Activated B cell treated with CpG ODN at 0.5 μM for 24 hours (primary cell): Measurements from ENCODE around the gene SLC6A12. TPM values are rescaled to one million over a fixed set of nuclear protein-coding genes. Genes with fewer than 3 reads are reported as not detected.

Experiments
- ATAC-seq: fragments of 200-7000 bp; cut with Tn5 transposase; one replicate; pipeline ENCODE4 v1.10.0; 2021; ENCODE audit warnings: low read depth, mild to moderate bottlenecking, moderate library complexity
- CTCF ChIA-PET: fragments of 350-600 bp; sonication (Branson Sonifier 250); formaldehyde crosslinking; loops from one replicate; lab custom pipeline; 2021; ENCODE audit warnings: antibody characterized with exemption; lab: Charles Lee
- POLR2A ChIA-PET: fragments of 350-600 bp; sonication (Branson Sonifier 250); formaldehyde crosslinking; loops from one replicate; lab custom pipeline; 2021; ENCODE audit warnings: antibody characterized with exemption; lab: Charles Lee
- DNase-seq: peaks from one replicate; pipeline ENCODE4 v3.0.0; 2022
- H3K27ac Mint-ChIP-seq: one replicate; pipeline ENCODE4 v1.8.0; 2020; ENCODE audit warnings: mixed read lengths
- H3K27me3 Mint-ChIP-seq: one replicate; pipeline ENCODE4 v1.8.0; 2021; ENCODE audit warnings: mixed read lengths
- H3K36me3 Mint-ChIP-seq: one replicate; pipeline ENCODE4 v1.8.0; 2021; ENCODE audit warnings: low read depth, mixed read lengths
- H3K4me1 Mint-ChIP-seq: one replicate; pipeline ENCODE4 v1.8.0; 2021; ENCODE audit warnings: mixed read lengths
- H3K4me3 Mint-ChIP-seq: one replicate; pipeline ENCODE4 v1.8.0; 2020; ENCODE audit warnings: mild to moderate bottlenecking, mixed read lengths
- H3K9me3 Mint-ChIP-seq: one replicate; pipeline ENCODE4 v1.8.0; 2020; ENCODE audit warnings: mixed read lengths
- intact Hi-C: fragments of 100-400 bp; cut with micrococcal nuclease; formaldehyde crosslinking; loops from one replicate; pipeline ENCODE4 v1.15.1; 2024
- total RNA-seq: library from RNA; stranded (reverse); gene quantifications from 2 replicates; pipeline ENCODE4 v1.2.3, GENCODE V29; 2022
- TF ChIP-seq, protein P1 (sequence below): fragments of 200-600 bp; IDR thresholded peaks from one replicate; pipeline ENCODE4 v1.8.0; 2022; ENCODE audit warnings: antibody characterized with exemption, mild to moderate bottlenecking

The SLC6A12 gene
- total RNA-seq, 1 donor from 2014 or later, result not detected

DNA sequence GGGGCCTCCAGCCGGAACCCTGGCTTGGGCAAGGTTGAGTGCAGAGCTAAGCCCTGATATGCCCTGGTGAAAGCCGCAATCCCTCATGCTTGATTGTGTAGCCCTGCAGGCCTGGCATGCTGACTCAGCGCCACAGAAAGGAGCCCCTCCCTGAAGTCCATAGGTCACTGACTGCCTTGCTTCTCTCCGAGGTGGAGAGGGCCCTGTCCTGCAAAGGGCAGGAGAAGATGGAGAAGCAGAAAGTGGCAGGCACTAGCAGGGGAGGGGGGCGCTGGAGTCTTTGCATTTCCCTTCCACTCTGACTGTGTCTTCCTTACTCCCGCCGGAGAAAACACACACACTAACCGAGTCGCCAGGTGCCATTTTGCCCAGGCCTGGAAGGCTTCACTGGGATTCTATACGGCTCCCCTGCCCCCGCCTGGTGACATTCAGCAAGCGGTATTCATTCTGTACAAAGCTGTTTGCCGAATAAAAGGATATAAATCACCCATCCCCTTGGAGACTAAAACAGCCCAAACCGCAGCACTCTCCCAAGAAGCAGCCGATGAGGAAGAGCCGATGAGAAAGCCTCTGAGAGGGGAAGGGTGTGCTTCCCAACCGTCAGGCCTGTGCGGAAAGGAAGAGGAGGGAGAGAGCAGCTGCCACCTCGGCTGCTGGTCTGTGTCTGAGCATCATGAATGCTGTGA is 69.8 kb downstream of the SLC6A12 start:
- ATAC-seq (no peak), DNase-seq (no peak)
- no peak overlapping the region for H3K4me3 Mint-ChIP-seq
- CTCF ChIA-PET, result no interaction called here
- H3K4me1 Mint-ChIP-seq, result peaks cover 6% of the 10 kb centered on the region
- H3K9me3 Mint-ChIP-seq, result peaks cover 2% of the 10 kb centered on the region
- intact Hi-C loops, result no loop called here
- H3K27me3 Mint-ChIP-seq, result peaks cover 20% of the 10 kb centered on the region
- no peaks in the 10 kb centered on the region for H3K36me3 Mint-ChIP-seq
- no peak overlapping the region for H3K27ac Mint-ChIP-seq
- TF ChIP-seq, protein P1, sequence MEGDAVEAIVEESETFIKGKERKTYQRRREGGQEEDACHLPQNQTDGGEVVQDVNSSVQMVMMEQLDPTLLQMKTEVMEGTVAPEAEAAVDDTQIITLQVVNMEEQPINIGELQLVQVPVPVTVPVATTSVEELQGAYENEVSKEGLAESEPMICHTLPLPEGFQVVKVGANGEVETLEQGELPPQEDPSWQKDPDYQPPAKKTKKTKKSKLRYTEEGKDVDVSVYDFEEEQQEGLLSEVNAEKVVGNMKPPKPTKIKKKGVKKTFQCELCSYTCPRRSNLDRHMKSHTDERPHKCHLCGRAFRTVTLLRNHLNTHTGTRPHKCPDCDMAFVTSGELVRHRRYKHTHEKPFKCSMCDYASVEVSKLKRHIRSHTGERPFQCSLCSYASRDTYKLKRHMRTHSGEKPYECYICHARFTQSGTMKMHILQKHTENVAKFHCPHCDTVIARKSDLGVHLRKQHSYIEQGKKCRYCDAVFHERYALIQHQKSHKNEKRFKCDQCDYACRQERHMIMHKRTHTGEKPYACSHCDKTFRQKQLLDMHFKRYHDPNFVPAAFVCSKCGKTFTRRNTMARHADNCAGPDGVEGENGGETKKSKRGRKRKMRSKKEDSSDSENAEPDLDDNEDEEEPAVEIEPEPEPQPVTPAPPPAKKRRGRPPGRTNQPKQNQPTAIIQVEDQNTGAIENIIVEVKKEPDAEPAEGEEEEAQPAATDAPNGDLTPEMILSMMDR, result no peak
- POLR2A ChIA-PET, result no interaction called here

DNA sequence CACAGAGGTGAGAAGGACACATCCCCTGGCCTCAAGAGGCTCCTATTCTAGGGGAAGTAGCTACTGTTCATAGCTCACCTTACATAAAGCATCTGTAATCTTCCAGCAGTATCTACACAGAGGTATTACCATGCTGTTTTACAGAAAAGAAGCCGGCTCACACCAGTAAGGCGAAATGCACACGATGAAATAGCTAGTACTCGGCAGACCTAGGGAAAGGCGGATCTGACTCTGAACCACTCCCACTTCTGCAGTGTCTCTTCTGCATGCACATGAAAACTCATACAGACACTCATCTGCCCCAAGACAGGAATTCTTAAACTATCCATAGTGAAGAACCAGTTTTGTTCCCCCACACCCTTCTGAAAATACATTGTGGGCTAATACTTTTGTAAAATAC is 73.8 kb downstream of the SLC6A12 start:
- H3K36me3 Mint-ChIP-seq, result no peaks in the 10 kb centered on the region
- TF ChIP-seq, protein P1, result no peak
- CTCF ChIA-PET, result interaction anchor here (0.5 kb wide), 1 partner anchor 8 kb away, joined by 3 read pairs; no protein-coding TSS in a partner anchor
- peaks cover 6% of the 10 kb centered on the region for H3K4me1 Mint-ChIP-seq
- intact Hi-C loops, result no loop called here
- peaks cover 2% of the 10 kb centered on the region for H3K9me3 Mint-ChIP-seq
- peaks cover 33% of the 10 kb centered on the region for H3K27me3 Mint-ChIP-seq
- H3K27ac Mint-ChIP-seq, result no peak overlapping the region
- ATAC-seq (no peak), DNase-seq (no peak)
- POLR2A ChIA-PET, result no interaction called here
- no peak overlapping the region for H3K4me3 Mint-ChIP-seq

Other genes with a start within 250 kb of the SLC6A12 start
- not detected in 2 replicates for gene IQSEC3, start 147.4 kb downstream of the SLC6A12 start, total RNA-seq
- gene SLC6A13, start 48.7 kb upstream of the SLC6A12 start, total RNA-seq, result 0.38 TPM in 1 of 2 replicates, not detected in the other
- 113 and 135 TPM in 2 replicates for gene KDM5A, start 175.2 kb upstream of the SLC6A12 start, total RNA-seq
- 11.0 and 11.2 TPM in 2 replicates for gene CCDC77, start 187.5 kb upstream of the SLC6A12 start, total RNA-seq
- 0.17 TPM in 1 of 2 replicates, not detected in the other for gene B4GALNT3, start 245.8 kb upstream of the SLC6A12 start, total RNA-seq